Measurements from ENCODE around the gene ARV1.
"Not testable (repeated sequence)": the region's sequence is repeated elsewhere in the genome, so short reads cannot be mapped to it uniquely, and the experiment has no call there.

The ARV1 gene

DNA sequence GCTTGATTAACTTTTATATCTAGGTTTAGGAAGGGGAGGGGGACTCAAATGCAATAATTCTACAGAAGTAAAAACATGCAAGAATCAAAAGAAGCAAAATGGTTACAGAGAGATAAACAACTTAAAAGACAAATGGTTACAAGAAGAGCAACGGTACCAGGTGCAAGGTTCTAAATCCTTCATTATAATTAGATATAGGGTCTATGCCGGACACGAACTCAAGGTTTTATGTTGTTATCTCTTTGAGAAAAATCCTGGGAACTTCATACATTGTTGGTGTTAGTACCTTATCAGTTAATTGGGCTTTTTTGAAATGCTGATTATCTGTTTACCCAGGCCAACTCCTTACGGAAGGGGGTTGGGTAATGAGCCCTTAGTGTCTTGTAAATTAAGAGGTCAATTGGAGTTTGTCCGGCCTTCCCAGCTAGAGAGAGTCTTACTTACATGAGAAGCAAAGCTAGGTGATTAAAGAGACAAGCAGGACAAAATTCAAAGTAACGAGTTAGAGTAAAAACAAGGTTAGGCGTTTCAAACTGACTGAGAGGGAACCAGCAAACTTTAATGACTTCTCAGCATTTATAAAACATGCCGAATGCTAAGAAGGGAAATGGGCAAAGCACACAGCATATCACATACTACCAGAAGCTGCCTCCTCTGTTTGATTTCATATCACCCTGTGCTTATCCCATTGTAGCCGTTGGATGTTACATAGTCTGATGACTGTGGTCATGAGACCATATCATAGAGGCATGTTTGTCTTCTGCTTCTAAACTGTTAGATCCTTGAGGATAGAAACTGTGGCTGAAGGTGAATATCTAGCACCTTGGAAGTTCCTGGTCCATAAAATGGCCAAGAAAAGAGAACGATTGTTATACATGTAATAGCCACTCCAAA, 6.0 kb downstream of the ARV1 start:
- H3K79me2 ChIP-seq (ENCODE audit: control insufficient read depth, insufficient read depth, low read length); H3K56ac ChIP-seq (ENCODE audit: low read length); H4K5ac ChIP-seq (ENCODE audit: low read length); H2BK120ac ChIP-seq (ENCODE audit: low read depth, low read length); H2BK5ac ChIP-seq (ENCODE audit: low read length); H3K27me3 ChIP-seq (ENCODE audit: insufficient read depth, low read length, poor library complexity); H3K4ac ChIP-seq (ENCODE audit: low read depth, low read length); H2BK15ac ChIP-seq (replicated peaks; ENCODE audit: low read depth); H3K79me1 ChIP-seq (ENCODE audit: low read length); H2AK5ac ChIP-seq (ENCODE audit: low read length); H3K18ac ChIP-seq (ENCODE audit: low read length); H3K36me3 ChIP-seq (ENCODE audit: control insufficient read depth, insufficient read depth, low read length); H3K4me3 ChIP-seq (ENCODE audit: low read length); H3K9ac ChIP-seq (ENCODE audit: low read length); H3K4me1 ChIP-seq (ENCODE audit: control insufficient read depth, low read depth, low read length); H3K23ac ChIP-seq (ENCODE audit: low read length): not testable (repeated sequence)
- Histone ChIP-seq H4K8ac (ENCODE audit: low read depth, low read length) (peak overlapping the region; percentile 86), H3K27ac (ENCODE audit: low read depth, low read length) (peak overlapping the region; percentile 38), H3K4me2 (ENCODE audit: low read length) (peak overlapping the region; percentile 1)
- WGBS (ENCODE audit: extremely low coverage, insufficient coverage, low lambda C conversion rate), result no CpG with 5 or more reads among the region's 10 CpGs
- peak; percentile 81 for DNase-seq

DNA sequence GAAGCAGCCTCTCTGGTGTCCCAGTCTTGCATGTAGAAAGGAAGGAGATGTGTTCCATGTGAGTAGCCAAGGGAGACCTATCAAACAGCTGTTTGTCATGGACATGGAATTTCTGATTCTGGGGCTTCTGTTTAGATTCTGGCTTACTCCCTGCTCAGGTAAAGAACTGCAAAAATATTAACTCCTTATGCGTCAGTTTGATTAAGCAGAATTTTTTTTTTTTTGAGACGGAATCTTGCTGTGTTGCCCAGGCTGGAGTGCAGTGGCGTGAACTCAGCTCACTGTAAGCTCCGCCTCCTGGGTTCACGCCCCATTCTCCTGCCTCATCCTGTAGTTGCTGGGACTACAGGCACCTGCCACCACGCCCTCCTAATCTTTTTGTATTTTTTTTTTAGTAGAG, 6.8 kb downstream of the ARV1 start:
- H4K8ac ChIP-seq (ENCODE audit: low read depth, low read length), result peak overlapping the region; percentile 86
- H2BK15ac ChIP-seq (replicated peaks; ENCODE audit: low read depth), result no peak overlapping the region
- no CpG with 5 or more reads among the region's 6 CpGs for WGBS (ENCODE audit: extremely low coverage, insufficient coverage, low lambda C conversion rate)
- no peak overlapping the region for H3K56ac ChIP-seq (ENCODE audit: low read length)
- peaks cover 3% of the 10 kb centered on the region for H3K4me1 ChIP-seq (ENCODE audit: control insufficient read depth, low read depth, low read length)
- H3K79me2 ChIP-seq (ENCODE audit: control insufficient read depth, insufficient read depth, low read length), result no peaks in the 10 kb centered on the region
- no peak overlapping the region for H3K9ac ChIP-seq (ENCODE audit: low read length)
- H3K4ac ChIP-seq (ENCODE audit: low read depth, low read length), result no peak overlapping the region
- no peak overlapping the region for H2AK5ac ChIP-seq (ENCODE audit: low read length)
- H3K27ac ChIP-seq (ENCODE audit: low read depth, low read length), result no peak overlapping the region
- H3K79me1 ChIP-seq (ENCODE audit: low read length), result no peaks in the 10 kb centered on the region
- no peak overlapping the region for H3K4me3 ChIP-seq (ENCODE audit: low read length)
- no peak overlapping the region for H2BK120ac ChIP-seq (ENCODE audit: low read depth, low read length)
- no peak overlapping the region for H4K5ac ChIP-seq (ENCODE audit: low read length)
- H3K27me3 ChIP-seq (ENCODE audit: insufficient read depth, low read length, poor library complexity), result no peaks in the 10 kb centered on the region
- no peak overlapping the region for H3K23ac ChIP-seq (ENCODE audit: low read length)
- H2BK5ac ChIP-seq (ENCODE audit: low read length), result no peak overlapping the region
- H3K18ac ChIP-seq (ENCODE audit: low read length), result no peak overlapping the region
- H3K36me3 ChIP-seq (ENCODE audit: control insufficient read depth, insufficient read depth, low read length), result no peaks in the 10 kb centered on the region
- no peak for DNase-seq
- no peak overlapping the region for H3K4me2 ChIP-seq (ENCODE audit: low read length)

DNA sequence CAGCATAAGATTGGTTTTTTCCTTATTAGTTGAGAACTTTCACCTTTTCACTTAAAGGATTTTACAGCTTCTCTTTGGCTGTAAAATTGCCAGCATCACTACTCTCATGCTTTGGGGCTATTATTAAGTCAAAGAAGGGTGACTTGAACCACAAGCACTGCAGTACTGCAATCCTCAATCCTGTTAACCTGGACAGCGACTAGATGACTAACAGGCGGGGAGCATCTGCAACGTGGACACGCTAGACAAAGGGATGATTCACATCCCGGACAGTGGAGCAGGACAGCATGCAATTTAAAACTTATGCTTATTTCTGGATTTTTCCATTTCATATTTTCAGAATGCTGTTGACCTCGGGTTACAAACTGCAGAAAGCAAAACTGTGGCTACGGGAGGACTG, 8.1 kb downstream of the ARV1 start:
- no peak overlapping the region for H3K56ac ChIP-seq (ENCODE audit: low read length)
- no CpG with 5 or more reads among the region's 7 CpGs for WGBS (ENCODE audit: extremely low coverage, insufficient coverage, low lambda C conversion rate)
- no peaks in the 10 kb centered on the region for H3K36me3 ChIP-seq (ENCODE audit: control insufficient read depth, insufficient read depth, low read length)
- no peak overlapping the region for H4K5ac ChIP-seq (ENCODE audit: low read length)
- no peaks in the 10 kb centered on the region for H3K27me3 ChIP-seq (ENCODE audit: insufficient read depth, low read length, poor library complexity)
- no peak overlapping the region for H4K8ac ChIP-seq (ENCODE audit: low read depth, low read length)
- no peak overlapping the region for H2BK5ac ChIP-seq (ENCODE audit: low read length)
- no peaks in the 10 kb centered on the region for H3K79me1 ChIP-seq (ENCODE audit: low read length)
- peaks cover 3% of the 10 kb centered on the region for H3K4me1 ChIP-seq (ENCODE audit: control insufficient read depth, low read depth, low read length)
- no peak overlapping the region for H3K4ac ChIP-seq (ENCODE audit: low read depth, low read length)
- no peak overlapping the region for H3K18ac ChIP-seq (ENCODE audit: low read length)
- H3K79me2 ChIP-seq (ENCODE audit: control insufficient read depth, insufficient read depth, low read length), result no peaks in the 10 kb centered on the region
- no peak overlapping the region for H2BK120ac ChIP-seq (ENCODE audit: low read depth, low read length)
- no peak overlapping the region for H3K4me2 ChIP-seq (ENCODE audit: low read length)
- H2BK15ac ChIP-seq (replicated peaks; ENCODE audit: low read depth), result no peak overlapping the region
- no peak overlapping the region for H3K9ac ChIP-seq (ENCODE audit: low read length)
- H3K27ac ChIP-seq (ENCODE audit: low read depth, low read length), result no peak overlapping the region
- H3K23ac ChIP-seq (ENCODE audit: low read length), result no peak overlapping the region
- no peak for DNase-seq
- H3K4me3 ChIP-seq (ENCODE audit: low read length), result no peak overlapping the region
- H2AK5ac ChIP-seq (ENCODE audit: low read length), result no peak overlapping the region

DNA sequence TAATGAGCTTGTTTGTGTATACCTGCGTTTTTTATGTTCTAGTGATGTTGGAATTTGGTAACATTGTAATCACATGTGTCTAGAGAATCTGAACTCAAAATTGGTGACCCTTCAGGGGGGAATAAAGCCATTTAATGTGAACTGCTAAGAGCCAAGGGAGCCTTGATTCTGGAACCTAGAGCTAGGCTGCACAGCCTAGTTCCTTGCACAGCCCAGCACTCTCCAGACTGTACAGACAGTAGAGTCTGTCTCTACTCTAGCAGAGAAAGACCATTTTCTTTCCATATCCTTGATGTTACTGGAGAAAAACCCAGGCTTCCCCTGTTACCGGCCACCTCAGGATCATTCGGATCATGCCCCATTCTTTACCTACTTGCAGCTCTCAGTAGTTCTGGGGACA, 8.6 kb downstream of the ARV1 start:
- Histone ChIP-seq H3K79me1 (ENCODE audit: low read length) (no peaks in the 10 kb centered on the region), H3K56ac (ENCODE audit: low read length) (no peak overlapping the region), H3K18ac (ENCODE audit: low read length) (no peak overlapping the region), H2BK120ac (ENCODE audit: low read depth, low read length) (no peak overlapping the region), H2BK5ac (ENCODE audit: low read length) (no peak overlapping the region), H3K27me3 (ENCODE audit: insufficient read depth, low read length, poor library complexity) (no peaks in the 10 kb centered on the region), H4K5ac (ENCODE audit: low read length) (no peak overlapping the region), H3K4me1 (ENCODE audit: control insufficient read depth, low read depth, low read length) (peaks cover 3% of the 10 kb centered on the region), H3K4me3 (ENCODE audit: low read length) (no peak overlapping the region), H3K9ac (ENCODE audit: low read length) (no peak overlapping the region), H3K23ac (ENCODE audit: low read length) (no peak overlapping the region), H3K36me3 (ENCODE audit: control insufficient read depth, insufficient read depth, low read length) (no peaks in the 10 kb centered on the region), H2AK5ac (ENCODE audit: low read length) (no peak overlapping the region), H3K27ac (ENCODE audit: low read depth, low read length) (no peak overlapping the region), H3K4me2 (ENCODE audit: low read length) (no peak overlapping the region), H3K4ac (ENCODE audit: low read depth, low read length) (no peak overlapping the region), H3K79me2 (ENCODE audit: control insufficient read depth, insufficient read depth, low read length) (no peaks in the 10 kb centered on the region), H2BK15ac (replicated peaks; ENCODE audit: low read depth) (no peak overlapping the region), H4K8ac (ENCODE audit: low read depth, low read length) (no peak overlapping the region)
- WGBS (ENCODE audit: extremely low coverage, insufficient coverage, low lambda C conversion rate), result no CpG with 5 or more reads among the region's 3 CpGs
- DNase-seq, result no peak

DNA sequence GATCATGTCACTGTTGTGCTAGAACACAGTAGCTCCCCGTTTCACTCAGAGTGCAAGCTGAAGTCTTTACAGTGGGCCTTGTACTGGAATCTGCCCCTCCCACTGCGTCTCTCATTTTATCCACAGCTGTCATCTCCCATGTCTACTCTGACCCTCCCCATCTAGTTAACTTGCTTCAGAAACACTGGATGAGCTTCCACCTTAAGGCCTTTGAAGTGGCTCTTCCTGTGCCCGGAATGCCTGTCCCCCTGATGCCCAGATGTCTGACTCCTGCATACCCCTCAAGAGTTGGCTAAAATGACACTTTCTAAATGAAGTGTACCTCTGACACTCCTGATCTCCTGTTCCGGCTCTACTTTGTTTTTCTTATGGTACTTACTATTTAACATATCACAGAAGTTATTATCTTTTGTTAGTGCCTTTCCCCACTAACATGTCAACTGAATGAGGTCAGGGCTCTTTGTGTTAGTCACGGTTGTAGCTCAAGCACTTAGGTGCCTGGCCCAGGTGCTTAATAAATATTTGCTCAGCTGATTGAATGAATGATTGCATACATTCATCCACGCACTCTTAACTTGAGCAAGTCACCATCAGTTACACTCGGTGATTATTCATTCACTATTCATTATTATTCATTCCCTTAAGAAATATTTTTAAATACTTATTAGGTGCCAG, 13.3 kb downstream of the ARV1 start:
- Histone ChIP-seq H4K5ac (ENCODE audit: low read length) (no peak overlapping the region), H3K79me2 (ENCODE audit: control insufficient read depth, insufficient read depth, low read length) (no peaks in the 10 kb centered on the region), H4K8ac (ENCODE audit: low read depth, low read length) (no peak overlapping the region), H3K4me1 (ENCODE audit: control insufficient read depth, low read depth, low read length) (no peaks in the 10 kb centered on the region), H3K23ac (ENCODE audit: low read length) (no peak overlapping the region), H2BK5ac (ENCODE audit: low read length) (no peak overlapping the region), H3K56ac (ENCODE audit: low read length) (no peak overlapping the region), H3K79me1 (ENCODE audit: low read length) (no peaks in the 10 kb centered on the region), H2BK15ac (replicated peaks; ENCODE audit: low read depth) (no peak overlapping the region), H3K4me3 (ENCODE audit: low read length) (no peak overlapping the region), H3K4me2 (ENCODE audit: low read length) (no peak overlapping the region), H2AK5ac (ENCODE audit: low read length) (no peak overlapping the region), H3K18ac (ENCODE audit: low read length) (no peak overlapping the region), H3K27me3 (ENCODE audit: insufficient read depth, low read length, poor library complexity) (no peaks in the 10 kb centered on the region), H3K9ac (ENCODE audit: low read length) (no peak overlapping the region), H3K27ac (ENCODE audit: low read depth, low read length) (no peak overlapping the region), H2BK120ac (ENCODE audit: low read depth, low read length) (no peak overlapping the region), H3K4ac (ENCODE audit: low read depth, low read length) (no peak overlapping the region), H3K36me3 (ENCODE audit: control insufficient read depth, insufficient read depth, low read length) (no peaks in the 10 kb centered on the region)
- DNase-seq, result no peak
- WGBS (ENCODE audit: extremely low coverage, insufficient coverage, low lambda C conversion rate), result 100% methylated on average over 1 of the region's 7 CpGs

Data from mesendoderm (in vitro differentiated cells).